22Rv1 (cell line): ENCODE measurements around the gene GDPGP1.

Source experiments
- ZFX ChIP-seq: fragments of 450-650 bp; IDR thresholded peaks from 2 replicates; pipeline ENCODE4 v1.6.1; 2017; ENCODE audit warnings: antibody characterized with exemption, borderline replicate concordance
- TF ChIP-seq, protein P1 (sequence below): fragments of 450-650 bp; IDR thresholded peaks from 2 replicates; pipeline ENCODE4 v1.5.1; 2017; ENCODE audit warnings: mild to moderate bottlenecking

DNA sequence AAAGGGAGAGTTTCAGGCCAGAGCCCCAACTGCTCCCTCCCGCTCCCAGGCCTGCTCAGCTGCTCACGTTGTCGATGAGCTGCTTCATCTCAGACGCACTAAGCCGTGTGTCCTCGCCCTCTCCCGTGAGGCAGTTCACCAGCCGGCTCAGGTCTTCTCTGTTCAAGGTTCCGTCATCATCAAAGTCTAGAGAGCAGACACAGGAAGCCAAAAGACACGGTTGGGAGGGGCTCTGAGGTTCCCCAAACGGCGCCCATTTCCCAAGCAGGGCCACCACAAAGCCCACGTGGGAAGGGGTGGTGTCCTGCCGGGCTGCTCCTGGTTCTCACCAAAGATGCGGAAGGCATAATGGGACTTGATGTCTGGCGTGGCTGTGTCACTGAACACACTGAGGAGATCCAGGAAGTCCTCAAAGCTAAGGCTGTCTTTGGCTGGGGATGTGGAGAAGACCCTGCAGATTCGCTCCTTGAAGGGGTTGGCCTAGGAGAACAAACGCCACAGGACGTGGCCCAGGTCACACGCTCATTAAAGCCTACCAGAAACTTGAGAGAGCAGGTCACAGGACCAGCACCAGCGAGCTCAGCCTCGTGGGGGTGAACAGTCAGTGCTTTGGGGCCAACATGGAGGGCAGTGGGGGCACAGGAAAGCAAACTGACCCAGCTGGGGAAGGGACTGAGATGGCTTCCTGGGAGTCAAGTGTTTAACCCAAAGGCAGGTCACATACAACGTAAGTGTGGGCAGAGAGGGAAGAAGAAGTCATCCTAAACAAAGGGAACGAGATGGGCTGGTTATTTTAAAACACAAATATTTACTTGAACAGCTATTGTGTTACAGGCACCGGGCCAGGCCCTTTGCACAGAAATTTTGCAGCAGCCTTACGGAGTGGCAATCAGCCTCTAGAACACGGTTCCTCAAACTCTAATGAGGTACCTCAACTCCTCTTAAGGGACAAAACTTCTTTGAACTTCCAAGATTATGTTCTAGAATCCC, 2.7 kb upstream of the GDPGP1 start:
- TF ChIP-seq, protein P1, sequence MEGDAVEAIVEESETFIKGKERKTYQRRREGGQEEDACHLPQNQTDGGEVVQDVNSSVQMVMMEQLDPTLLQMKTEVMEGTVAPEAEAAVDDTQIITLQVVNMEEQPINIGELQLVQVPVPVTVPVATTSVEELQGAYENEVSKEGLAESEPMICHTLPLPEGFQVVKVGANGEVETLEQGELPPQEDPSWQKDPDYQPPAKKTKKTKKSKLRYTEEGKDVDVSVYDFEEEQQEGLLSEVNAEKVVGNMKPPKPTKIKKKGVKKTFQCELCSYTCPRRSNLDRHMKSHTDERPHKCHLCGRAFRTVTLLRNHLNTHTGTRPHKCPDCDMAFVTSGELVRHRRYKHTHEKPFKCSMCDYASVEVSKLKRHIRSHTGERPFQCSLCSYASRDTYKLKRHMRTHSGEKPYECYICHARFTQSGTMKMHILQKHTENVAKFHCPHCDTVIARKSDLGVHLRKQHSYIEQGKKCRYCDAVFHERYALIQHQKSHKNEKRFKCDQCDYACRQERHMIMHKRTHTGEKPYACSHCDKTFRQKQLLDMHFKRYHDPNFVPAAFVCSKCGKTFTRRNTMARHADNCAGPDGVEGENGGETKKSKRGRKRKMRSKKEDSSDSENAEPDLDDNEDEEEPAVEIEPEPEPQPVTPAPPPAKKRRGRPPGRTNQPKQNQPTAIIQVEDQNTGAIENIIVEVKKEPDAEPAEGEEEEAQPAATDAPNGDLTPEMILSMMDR, result no peak
- TF ChIP-seq ZFX, result no peak
